IMR-90 (cell line): ENCODE measurements around the gene GIMD1.

ENCODE experiments used
- CHD1 ChIP-seq: IDR thresholded peaks from 2 replicates; pipeline ENCODE4 v1.6.1; 2012; ENCODE audit warnings: low read depth, low read length, improper control_type of control experiment
- MAFK ChIP-seq: IDR thresholded peaks from 2 replicates; pipeline ENCODE4 v1.6.1; 2012; ENCODE audit warnings: low read depth, low read length, improper control_type of control experiment
- MXI1 ChIP-seq: IDR thresholded peaks from 2 replicates; pipeline ENCODE4 v1.6.1; 2012; ENCODE audit warnings: low read depth, mild to moderate bottlenecking, low read length, moderate library complexity, borderline replicate concordance
- NFE2L2 ChIP-seq: fragments of 150-350 bp; IDR thresholded peaks from 2 replicates; pipeline ENCODE4 v1.6.1; 2016; ENCODE audit warnings: low read depth, mild to moderate bottlenecking, low read length
- POLR2A ChIP-seq: IDR thresholded peaks from 2 replicates; pipeline ENCODE4 v1.6.1; 2012; ENCODE audit warnings: mild to moderate bottlenecking, low read depth, low read length
- RAD21 ChIP-seq: IDR thresholded peaks from 2 replicates; pipeline ENCODE4 v1.6.1; 2012; ENCODE audit warnings: low read length, improper control_type of control experiment
- RCOR1 ChIP-seq: IDR thresholded peaks from 2 replicates; pipeline ENCODE4 v1.6.1; 2012; ENCODE audit warnings: mild to moderate bottlenecking, low read length, improper control_type of control experiment; ENCODE audit not compliant: insufficient replicate concordance
- RFX5 ChIP-seq: IDR thresholded peaks from 2 replicates; pipeline ENCODE4 v1.8.0; 2012; ENCODE audit warnings: low read depth, mild to moderate bottlenecking, low read length, moderate library complexity
- USF2 ChIP-seq: fragments of 150-350 bp; IDR thresholded peaks from 2 replicates; pipeline ENCODE4 v1.6.1; 2017; ENCODE audit warnings: mild to moderate bottlenecking, antibody characterized with exemption, low read length, low read depth
- TF ChIP-seq, protein P1 (sequence below): fragments of 150-350 bp; IDR thresholded peaks from 2 replicates; pipeline ENCODE4 v1.6.1; 2016; ENCODE audit warnings: low read depth, mild to moderate bottlenecking, low read length, moderate library complexity, borderline replicate concordance
- TF ChIP-seq, protein P2 (sequence below): conservative IDR thresholded peaks from 2 replicates; pipeline ENCODE4 v1.5.1; 2012; ENCODE audit warnings: mild to moderate bottlenecking, low read depth, low read length, improper control_type of control experiment

- TF ChIP-seq MXI1: no peak
- TF ChIP-seq, protein P1, sequence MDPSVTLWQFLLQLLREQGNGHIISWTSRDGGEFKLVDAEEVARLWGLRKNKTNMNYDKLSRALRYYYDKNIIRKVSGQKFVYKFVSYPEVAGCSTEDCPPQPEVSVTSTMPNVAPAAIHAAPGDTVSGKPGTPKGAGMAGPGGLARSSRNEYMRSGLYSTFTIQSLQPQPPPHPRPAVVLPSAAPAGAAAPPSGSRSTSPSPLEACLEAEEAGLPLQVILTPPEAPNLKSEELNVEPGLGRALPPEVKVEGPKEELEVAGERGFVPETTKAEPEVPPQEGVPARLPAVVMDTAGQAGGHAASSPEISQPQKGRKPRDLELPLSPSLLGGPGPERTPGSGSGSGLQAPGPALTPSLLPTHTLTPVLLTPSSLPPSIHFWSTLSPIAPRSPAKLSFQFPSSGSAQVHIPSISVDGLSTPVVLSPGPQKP: no peak
- no peak for TF ChIP-seq POLR2A
- TF ChIP-seq, protein P2, sequence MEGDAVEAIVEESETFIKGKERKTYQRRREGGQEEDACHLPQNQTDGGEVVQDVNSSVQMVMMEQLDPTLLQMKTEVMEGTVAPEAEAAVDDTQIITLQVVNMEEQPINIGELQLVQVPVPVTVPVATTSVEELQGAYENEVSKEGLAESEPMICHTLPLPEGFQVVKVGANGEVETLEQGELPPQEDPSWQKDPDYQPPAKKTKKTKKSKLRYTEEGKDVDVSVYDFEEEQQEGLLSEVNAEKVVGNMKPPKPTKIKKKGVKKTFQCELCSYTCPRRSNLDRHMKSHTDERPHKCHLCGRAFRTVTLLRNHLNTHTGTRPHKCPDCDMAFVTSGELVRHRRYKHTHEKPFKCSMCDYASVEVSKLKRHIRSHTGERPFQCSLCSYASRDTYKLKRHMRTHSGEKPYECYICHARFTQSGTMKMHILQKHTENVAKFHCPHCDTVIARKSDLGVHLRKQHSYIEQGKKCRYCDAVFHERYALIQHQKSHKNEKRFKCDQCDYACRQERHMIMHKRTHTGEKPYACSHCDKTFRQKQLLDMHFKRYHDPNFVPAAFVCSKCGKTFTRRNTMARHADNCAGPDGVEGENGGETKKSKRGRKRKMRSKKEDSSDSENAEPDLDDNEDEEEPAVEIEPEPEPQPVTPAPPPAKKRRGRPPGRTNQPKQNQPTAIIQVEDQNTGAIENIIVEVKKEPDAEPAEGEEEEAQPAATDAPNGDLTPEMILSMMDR: no peak
- TF ChIP-seq NFE2L2: no peak
- TF ChIP-seq USF2: no peak
- no peak for TF ChIP-seq RAD21
- no peak for TF ChIP-seq RCOR1
- no peak for TF ChIP-seq MAFK
- 0 out of 2 replicates have a peak, but pooled peaks have one; percentile 3 for TF ChIP-seq CHD1
- no peak for TF ChIP-seq RFX5
Measured at GRCh38 chr4:106316773-106317409, 51.7 kb downstream of the GIMD1 start.
